H1 (cell line): ENCODE data around the gene TPBGL. TPM values are rescaled to one million over a fixed set of nuclear protein-coding genes. Genes with fewer than 3 reads are reported as not detected.
A peak's percentile ranks its signal among the peaks of the same experiment; 100 is the strongest.

Source experiments
- CTCF ChIA-PET: fragments of 300-600 bp; sonication (Branson Sonifier 250); formaldehyde crosslinking; loops from one replicate; lab custom pipeline; 2021; ENCODE audit not compliant: partially characterized antibody; lab: Charles Lee
- POLR2A ChIA-PET: fragments of 300-600 bp; sonication (Branson Sonifier 250); formaldehyde crosslinking; loops from one replicate; lab custom pipeline; 2021; ENCODE audit warnings: inconsistent platforms; ENCODE audit not compliant: partially characterized antibody; lab: Charles Lee
- DNase-seq, 2 experiments: peaks; one replicate each; pipeline versions ENCODE4 v3.0.0 to v3.0.0-alpha.2; 2010 to 2022; ENCODE audit warnings: low spot score in 2 of 2, low read depth in 1 of 2, mixed read lengths in 1 of 2
- FAIRE-seq: peaks from 2 replicates; lab custom pipeline; 2011; peaks lifted over from hg19 to GRCh38; lab: Jason Lieb, UNC
- H2AFZ ChIP-seq: 2 replicates; pipeline ENCODE4 v1.8.1; 2012; ENCODE audit warnings: low read length, inconsistent platforms
- H2AK5ac ChIP-seq: 2 replicates; pipeline ENCODE4 v1.6.1; 2013; ENCODE audit warnings: low read depth, low read length
- H2BK120ac ChIP-seq: replicated peaks from 2 replicates; pipeline ENCODE3; 2013; ENCODE audit warnings: low read depth, low read length, inconsistent platforms
- H2BK12ac ChIP-seq: 2 replicates; pipeline ENCODE4 v1.6.1; 2013; ENCODE audit warnings: low read depth, low read length
- H2BK15ac ChIP-seq: 2 replicates; pipeline ENCODE4 v1.6.1; 2013; ENCODE audit warnings: low read length
- H2BK20ac ChIP-seq: 2 replicates; pipeline ENCODE4 v1.6.1; 2013; ENCODE audit warnings: low read length
- H2BK5ac ChIP-seq: 2 replicates; pipeline ENCODE4 v1.6.1; 2013; ENCODE audit warnings: low read depth, low read length
- H3K14ac ChIP-seq: 2 replicates; pipeline ENCODE4 v1.6.1; 2013; ENCODE audit warnings: inconsistent platforms; ENCODE audit not compliant: insufficient read length
- H3K18ac ChIP-seq: 2 replicates; pipeline ENCODE4 v1.6.1; 2013; ENCODE audit warnings: low read length; ENCODE audit errors: extremely low read depth
- H3K23ac ChIP-seq: 2 replicates; pipeline ENCODE4 v1.6.1; 2013; ENCODE audit warnings: inconsistent platforms; ENCODE audit not compliant: insufficient read length
- H3K23me2 ChIP-seq: 2 replicates; pipeline ENCODE4 v1.6.1; 2013; ENCODE audit warnings: low read depth, low read length
- H3K27ac ChIP-seq: 2 replicates; pipeline ENCODE4 v1.6.1; 2011; ENCODE audit warnings: low read depth, low read length, inconsistent platforms
- H3K27me3 ChIP-seq, 4 experiments: replicated peaks in 1 of 4; 1 replicate in 1 of 4; 2 replicates in 3 of 4; pipeline versions ENCODE4 v1.6.1 to v1.8.1; 2011 to 2013; ENCODE audit warnings: low read length in 3 of 4, mild to moderate bottlenecking in 3 of 4, inconsistent platforms in 2 of 4, mixed read lengths in 2 of 4, moderate library complexity in 1 of 4; ENCODE audit not compliant: control insufficient read depth in 3 of 4, insufficient read depth in 3 of 4; ENCODE audit errors: extremely low read depth in 1 of 4
- H3K36me3 ChIP-seq, 4 experiments: 2 replicates each; pipeline versions ENCODE4 v1.6.1 to v1.8.1; 2011 to 2013; ENCODE audit warnings: mild to moderate bottlenecking in 4 of 4, low read length in 3 of 4, moderate library complexity in 2 of 4, control low read depth in 1 of 4, inconsistent platforms in 1 of 4; ENCODE audit not compliant: insufficient read depth in 4 of 4, control insufficient read depth in 2 of 4
- H3K4ac ChIP-seq: replicated peaks from 2 replicates; pipeline ENCODE3; 2013; ENCODE audit warnings: low read length, low read depth, mixed read lengths, inconsistent platforms; ENCODE audit not compliant: insufficient read length
- H3K4me1 ChIP-seq, 4 experiments: replicated peaks in 1 of 4; 1 replicate in 1 of 4; 2 replicates in 3 of 4; pipeline versions ENCODE4 v1.6.1 to v1.8.1; 2011 to 2013; ENCODE audit warnings: low read length in 3 of 4, inconsistent platforms in 2 of 4, mixed read lengths in 1 of 4; ENCODE audit not compliant: insufficient read depth in 4 of 4, control insufficient read depth in 3 of 4
- H3K4me2 ChIP-seq, 2 experiments: 2 replicates each; pipeline versions ENCODE4 v1.6.1 to v1.8.1; 2011 to 2013; ENCODE audit warnings: low read depth in 2 of 2, low read length in 2 of 2, control low read depth in 1 of 2, inconsistent platforms in 1 of 2, mild to moderate bottlenecking in 1 of 2; ENCODE audit not compliant: insufficient read depth in 1 of 2
- H3K4me3 ChIP-seq, 4 experiments: fragments of 200-600, 300-600 bp in 1 of 4; sonication (generic), shearing (Covaris generic), sonication (Bioruptor Twin) in 1 of 4; 2 replicates each; pipeline versions ENCODE4 v1.5.1 to v1.8.1; 2011 to 2016; ENCODE audit warnings: low read length in 4 of 4, low read depth in 3 of 4, control low read depth in 2 of 4, inconsistent platforms in 2 of 4, mild to moderate bottlenecking in 2 of 4, mixed read lengths in 1 of 4, moderate library complexity in 1 of 4; ENCODE audit not compliant: insufficient read depth in 2 of 4; ENCODE audit errors: extremely low read depth in 1 of 4
- H3K56ac ChIP-seq: replicated peaks from 2 replicates; pipeline ENCODE3; 2013; ENCODE audit warnings: low read depth, mild to moderate bottlenecking, mixed read lengths, low read length, inconsistent platforms; ENCODE audit not compliant: insufficient read length
- H3K79me1 ChIP-seq: 2 replicates; pipeline ENCODE4 v1.6.1; 2013; ENCODE audit warnings: low read depth, low read length, control low read depth
- H3K79me2 ChIP-seq, 2 experiments: 2 replicates each; pipeline versions ENCODE4 v1.6.1 to v1.8.1; 2012 to 2013; ENCODE audit warnings: low read length in 2 of 2, mild to moderate bottlenecking in 2 of 2, inconsistent platforms in 1 of 2; ENCODE audit not compliant: insufficient read depth in 2 of 2, control insufficient read depth in 1 of 2
- H3K9ac ChIP-seq, 4 experiments: replicated peaks in 1 of 4; 1 replicate in 1 of 4; 2 replicates in 3 of 4; pipeline versions ENCODE4 v1.6.1 to v1.8.1; 2011 to 2013; ENCODE audit warnings: low read depth in 3 of 4, low read length in 3 of 4, control low read depth in 2 of 4, mild to moderate bottlenecking in 2 of 4, moderate library complexity in 2 of 4, inconsistent platforms in 1 of 4; ENCODE audit errors: extremely low read depth in 1 of 4
- H3K9me3 ChIP-seq, 2 experiments: 2 replicates each; pipeline versions ENCODE4 v1.6.1 to v1.8.1; 2012 to 2013; ENCODE audit warnings: mild to moderate bottlenecking in 2 of 2, moderate library complexity in 2 of 2, control low read depth in 1 of 2, inconsistent platforms in 1 of 2, low read depth in 1 of 2, low read length in 1 of 2, mixed read lengths in 1 of 2; ENCODE audit not compliant: insufficient read depth in 2 of 2
- H4K20me1 ChIP-seq, 2 experiments: replicated peaks in 1 of 2; 2 replicates each; pipeline versions ENCODE3 to v1.8.1; 2011 to 2013; ENCODE audit warnings: inconsistent platforms in 2 of 2, low read length in 2 of 2, mild to moderate bottlenecking in 1 of 2; ENCODE audit not compliant: insufficient read depth in 2 of 2, control insufficient read depth in 1 of 2
- H4K5ac ChIP-seq: 2 replicates; pipeline ENCODE4 v1.6.1; 2013; ENCODE audit warnings: low read length, low read depth, mixed read lengths, inconsistent platforms; ENCODE audit not compliant: insufficient read length
- H4K8ac ChIP-seq: 2 replicates; pipeline ENCODE4 v1.8.0; 2013; ENCODE audit warnings: mild to moderate bottlenecking, moderate library complexity, low read length, inconsistent platforms; ENCODE audit not compliant: insufficient read depth; ENCODE audit errors: extremely low read depth
- H4K91ac ChIP-seq: replicated peaks from 2 replicates; pipeline ENCODE3; 2013; ENCODE audit warnings: low read length, mixed read lengths, inconsistent platforms; ENCODE audit not compliant: insufficient read length
- CHD1 ChIP-seq: IDR thresholded peaks from 2 replicates; pipeline ENCODE4 v1.6.1; 2012; ENCODE audit warnings: low read depth, low read length, improper control_type of control experiment
- CREB1 ChIP-seq: IDR thresholded peaks from 2 replicates; pipeline ENCODE4 v1.6.1; 2012; ENCODE audit warnings: inconsistent platforms
- RAD21 ChIP-seq, 2 experiments: IDR thresholded peaks in 1 of 2; conservative IDR thresholded peaks in 1 of 2; 2 replicates each; pipeline ENCODE4 v1.6.1; 2011; ENCODE audit warnings: low read depth in 2 of 2, low read length in 2 of 2, improper control_type of control experiment in 1 of 2, inconsistent platforms in 1 of 2, mild to moderate bottlenecking in 1 of 2, moderate library complexity in 1 of 2
- WGBS, 2 experiments: shearing (Covaris generic) in 1 of 2; methylation state at CpG; one replicate each; pipeline versions ENCODE4 v1.1.6 to v1.1.7; 2013 to 2015; ENCODE audit warnings: low lambda C conversion rate in 2 of 2, mixed read lengths in 2 of 2, inconsistent platforms in 1 of 2, low coverage in 1 of 2, missing lambda C conversion rate in 1 of 2; ENCODE audit not compliant: insufficient replicate concordance in 2 of 2, insufficient coverage in 1 of 2, insufficient read length in 1 of 2; ENCODE audit errors: extremely low coverage in 1 of 2, missing lambda C conversion rate in 1 of 2; 5-methylcytosine and 5-hydroxymethylcytosine counted together
- polyA plus RNA-seq, 7 experiments: library from polyadenylated mRNA; depleted of rRNA in 3 of 7; stranded (reverse) in 5 of 7; unstranded in 2 of 7; fragments of >200 nt in 5 of 7; fragments of 200-250 nt in 2 of 7; gene quantifications; 1 replicate in 5 of 7; 2 replicates in 1 of 7; 4 replicates in 1 of 7; pipeline versions ENCODE4 v1.2.1 to v1.2.3, GENCODE V29; 2011 to 2013; ENCODE audit warnings: missing spikeins in 2 of 7, mixed read lengths in 2 of 7
- total RNA-seq: library from RNA; stranded (reverse); fragmentation: NEBNext Ultra II Directional; extraction: Animal tissue kit (Norgen Biotek cat#: 25700); gene quantifications from 2 replicates; pipeline ENCODE4 v1.2.1, GENCODE V29; 2021
- TF ChIP-seq, protein P1 (sequence below), 3 experiments: IDR thresholded peaks; 1 replicate in 2 of 3; 2 replicates in 1 of 3; pipeline versions ENCODE4 v1.5.1 to v1.6.1; 2011; ENCODE audit warnings: low read length in 3 of 3, mild to moderate bottlenecking in 3 of 3, inconsistent platforms in 2 of 3, low read depth in 1 of 3, moderate library complexity in 1 of 3; ENCODE audit not compliant: insufficient read depth in 1 of 3; ENCODE audit errors: control extremely low read depth in 1 of 3

Gene TPBGL
- total and polyA plus RNA-seq, 2 of the 8 experiments (the other 6 are each of a cell fraction or from before 2014, with no cell fraction given), result 0.26 to 0.37 TPM

DNA sequence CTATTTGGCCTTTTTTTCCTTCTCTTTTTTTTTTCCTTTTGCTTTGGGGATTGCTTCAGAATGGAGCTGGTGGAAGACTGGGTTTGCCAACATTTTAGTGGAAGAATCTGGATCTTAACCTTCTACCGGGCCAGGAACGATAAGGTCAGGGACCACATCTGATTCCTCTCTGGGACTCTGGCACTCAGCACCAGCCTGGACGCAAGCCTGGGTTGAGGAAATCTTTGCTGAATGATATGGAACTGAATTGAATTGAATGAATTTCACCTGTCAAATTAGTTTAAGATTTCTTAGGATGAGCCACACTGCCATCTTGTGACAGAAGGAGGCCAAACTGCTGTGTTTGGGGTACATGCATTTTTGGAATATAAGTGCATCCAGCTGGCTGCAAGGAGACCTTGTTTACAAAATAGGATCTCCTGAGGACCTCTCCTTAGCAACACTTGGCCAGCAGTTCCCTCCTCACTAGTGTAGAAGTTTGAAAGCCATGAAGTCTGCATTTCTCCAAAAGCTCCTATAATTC is 30.4 kb downstream of the TPBGL start:
- FAIRE-seq, result peak; percentile 66
- Histone ChIP-seq H3K4me3 (no peak overlapping the region), H3K18ac (no peak overlapping the region), H3K4ac (no peak overlapping the region), H4K20me1 (no peaks in the 10 kb centered on the region), H2AK5ac (no peak overlapping the region), H3K4me1 (peaks cover 0 to 2% (median 0%) of the 10 kb centered on the region in 4 experiments; a peak in 1 of 7 replicates), H2BK120ac (no peak overlapping the region), H3K27me3 (no peaks in the 10 kb centered on the region), H2BK12ac (no peak overlapping the region), H3K9me3 (no peaks in the 10 kb centered on the region), H3K27ac (no peak overlapping the region), H3K9ac (no peak overlapping the region), H3K79me2 (no peaks in the 10 kb centered on the region), H3K4me2 (no peak overlapping the region), H4K5ac (no peak overlapping the region), H3K36me3 (no peaks in the 10 kb centered on the region), H3K23ac (no peak overlapping the region), H3K14ac (no peak overlapping the region), H2AFZ (no peak overlapping the region), H4K91ac (no peak overlapping the region), H2BK20ac (no peak overlapping the region), H2BK15ac (no peak overlapping the region), H3K79me1 (no peaks in the 10 kb centered on the region), H3K56ac (no peak overlapping the region), H3K23me2 (no peaks in the 10 kb centered on the region), H4K8ac (no peak overlapping the region), H2BK5ac (no peak overlapping the region)
- no peak for DNase-seq
- ChIA-PET POLR2A (interaction anchor here (0.6 to 1.8 kb wide), 4 partner anchors 8 to 138 kb away, joined by 3 to 7 read pairs (median 3); no protein-coding TSS in a partner anchor), CTCF (interaction anchor here (0.6 to 18.0 kb wide), 34 partner anchors 9 to 428 kb away, joined by 3 to 327 read pairs (median 4); no protein-coding TSS in a partner anchor)
- TF ChIP-seq CREB1, result no peak
- TF ChIP-seq, protein P1, sequence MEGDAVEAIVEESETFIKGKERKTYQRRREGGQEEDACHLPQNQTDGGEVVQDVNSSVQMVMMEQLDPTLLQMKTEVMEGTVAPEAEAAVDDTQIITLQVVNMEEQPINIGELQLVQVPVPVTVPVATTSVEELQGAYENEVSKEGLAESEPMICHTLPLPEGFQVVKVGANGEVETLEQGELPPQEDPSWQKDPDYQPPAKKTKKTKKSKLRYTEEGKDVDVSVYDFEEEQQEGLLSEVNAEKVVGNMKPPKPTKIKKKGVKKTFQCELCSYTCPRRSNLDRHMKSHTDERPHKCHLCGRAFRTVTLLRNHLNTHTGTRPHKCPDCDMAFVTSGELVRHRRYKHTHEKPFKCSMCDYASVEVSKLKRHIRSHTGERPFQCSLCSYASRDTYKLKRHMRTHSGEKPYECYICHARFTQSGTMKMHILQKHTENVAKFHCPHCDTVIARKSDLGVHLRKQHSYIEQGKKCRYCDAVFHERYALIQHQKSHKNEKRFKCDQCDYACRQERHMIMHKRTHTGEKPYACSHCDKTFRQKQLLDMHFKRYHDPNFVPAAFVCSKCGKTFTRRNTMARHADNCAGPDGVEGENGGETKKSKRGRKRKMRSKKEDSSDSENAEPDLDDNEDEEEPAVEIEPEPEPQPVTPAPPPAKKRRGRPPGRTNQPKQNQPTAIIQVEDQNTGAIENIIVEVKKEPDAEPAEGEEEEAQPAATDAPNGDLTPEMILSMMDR (IDR thresholded peaks at IDR 0.05; ENCODE audit: control extremely low read depth in 1 of 3, insufficient read depth in 1 of 3, low read depth in 1 of 3, low read length in 3 of 3), result peak in 2 of 3 experiments; percentile 41 to 60; a peak in 3 of 4 replicates
- TF ChIP-seq RAD21 (IDR thresholded peaks at IDR 0.05 in 1 of 2, conservative IDR thresholded peaks at IDR 0.05 in 1 of 2; ENCODE audit: low read depth in 2 of 2, low read length in 2 of 2), result peak; percentile 47 to 60
- TF ChIP-seq CHD1, result no peak
- WGBS, 2 experiments, result 85% methylated on average over 3 of the region's 3 CpGs; no CpG with 5 or more reads in 1 of the 2 experiments
